Ishikawa (cell line): ENCODE results near the gene WNT7B.

Experiments used
- RAD21 ChIP-seq: IDR thresholded peaks from 2 replicates; pipeline ENCODE4 v1.6.1; 2012; ENCODE audit warnings: low read depth
- TAF1 ChIP-seq: IDR thresholded peaks from 2 replicates; pipeline ENCODE4 v1.6.1; 2012; ENCODE audit warnings: low read depth, mild to moderate bottlenecking
- TCF12 ChIP-seq: IDR thresholded peaks from 2 replicates; pipeline ENCODE4 v1.6.1; 2012; ENCODE audit warnings: low read depth
- TF ChIP-seq, protein P1 (sequence below): IDR thresholded peaks from 2 replicates; pipeline ENCODE4 v1.6.1; 2012; ENCODE audit warnings: low read depth, mild to moderate bottlenecking

DNA sequence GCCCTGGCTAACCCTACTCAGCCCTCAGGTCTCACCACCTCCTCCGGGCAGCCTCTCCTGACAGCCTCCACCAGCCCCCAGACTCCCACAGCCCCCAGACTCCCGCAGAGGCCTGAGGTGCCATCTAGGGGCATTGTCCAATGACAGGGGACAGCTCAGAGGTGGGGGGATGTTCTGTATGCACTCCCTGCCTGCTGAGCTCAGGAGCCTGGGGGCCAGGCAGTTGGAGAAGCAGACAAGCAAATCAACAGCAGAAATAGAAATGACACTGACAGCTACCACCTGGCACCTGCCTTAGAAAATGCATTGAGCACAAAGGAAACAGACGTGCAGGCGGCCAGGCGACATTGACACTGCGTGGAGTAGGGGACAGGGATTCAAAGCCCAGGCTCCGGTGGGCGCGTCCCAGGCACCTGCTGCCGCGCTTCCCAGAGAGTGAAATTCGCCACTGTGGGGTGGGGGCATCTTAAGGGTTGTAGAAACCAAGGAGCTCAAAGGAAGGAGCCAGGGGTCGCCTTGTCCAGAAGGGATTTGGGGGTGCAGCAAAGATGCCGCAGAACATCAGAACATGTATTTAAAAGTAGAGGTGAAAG lies 22.5 kb upstream of the WNT7B start:
- TF ChIP-seq TCF12 (no peak), TAF1 (no peak), RAD21 (no peak)
- TF ChIP-seq, protein P1, sequence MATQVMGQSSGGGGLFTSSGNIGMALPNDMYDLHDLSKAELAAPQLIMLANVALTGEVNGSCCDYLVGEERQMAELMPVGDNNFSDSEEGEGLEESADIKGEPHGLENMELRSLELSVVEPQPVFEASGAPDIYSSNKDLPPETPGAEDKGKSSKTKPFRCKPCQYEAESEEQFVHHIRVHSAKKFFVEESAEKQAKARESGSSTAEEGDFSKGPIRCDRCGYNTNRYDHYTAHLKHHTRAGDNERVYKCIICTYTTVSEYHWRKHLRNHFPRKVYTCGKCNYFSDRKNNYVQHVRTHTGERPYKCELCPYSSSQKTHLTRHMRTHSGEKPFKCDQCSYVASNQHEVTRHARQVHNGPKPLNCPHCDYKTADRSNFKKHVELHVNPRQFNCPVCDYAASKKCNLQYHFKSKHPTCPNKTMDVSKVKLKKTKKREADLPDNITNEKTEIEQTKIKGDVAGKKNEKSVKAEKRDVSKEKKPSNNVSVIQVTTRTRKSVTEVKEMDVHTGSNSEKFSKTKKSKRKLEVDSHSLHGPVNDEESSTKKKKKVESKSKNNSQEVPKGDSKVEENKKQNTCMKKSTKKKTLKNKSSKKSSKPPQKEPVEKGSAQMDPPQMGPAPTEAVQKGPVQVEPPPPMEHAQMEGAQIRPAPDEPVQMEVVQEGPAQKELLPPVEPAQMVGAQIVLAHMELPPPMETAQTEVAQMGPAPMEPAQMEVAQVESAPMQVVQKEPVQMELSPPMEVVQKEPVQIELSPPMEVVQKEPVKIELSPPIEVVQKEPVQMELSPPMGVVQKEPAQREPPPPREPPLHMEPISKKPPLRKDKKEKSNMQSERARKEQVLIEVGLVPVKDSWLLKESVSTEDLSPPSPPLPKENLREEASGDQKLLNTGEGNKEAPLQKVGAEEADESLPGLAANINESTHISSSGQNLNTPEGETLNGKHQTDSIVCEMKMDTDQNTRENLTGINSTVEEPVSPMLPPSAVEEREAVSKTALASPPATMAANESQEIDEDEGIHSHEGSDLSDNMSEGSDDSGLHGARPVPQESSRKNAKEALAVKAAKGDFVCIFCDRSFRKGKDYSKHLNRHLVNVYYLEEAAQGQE, result no peak
